Activated naive CD8-positive, alpha-beta T cell (primary cell): ENCODE data around the gene ETS2.
"Not testable (repeated sequence)": the region's sequence is repeated elsewhere in the genome, so short reads cannot be mapped to it uniquely, and the experiment has no call there.

Experiments
- H3K27ac Mint-ChIP-seq: one replicate; pipeline ENCODE4 v1.8.0; 2021; ENCODE audit warnings: mixed read lengths
- H3K27me3 Mint-ChIP-seq: one replicate; pipeline ENCODE4 v1.8.0; 2021; ENCODE audit warnings: mixed read lengths
- H3K36me3 Mint-ChIP-seq: one replicate; pipeline ENCODE4 v1.8.0; 2021; ENCODE audit warnings: mixed read lengths
- H3K4me1 Mint-ChIP-seq: one replicate; pipeline ENCODE4 v1.8.0; 2021; ENCODE audit warnings: low read depth, mixed read lengths
- H3K4me3 Mint-ChIP-seq: one replicate; pipeline ENCODE4 v1.8.0; 2021; ENCODE audit warnings: mild to moderate bottlenecking, mixed read lengths
- H3K9me3 Mint-ChIP-seq: one replicate; pipeline ENCODE4 v1.8.0; 2021; ENCODE audit warnings: low read depth, mixed read lengths

ETS2 gene

GRCh38 chr21:38843806-38844503, 38.2 kb downstream of the ETS2 start:
- Mint-ChIP-seq H3K4me1 (no peaks in the 10 kb centered on the region), H3K36me3 (no peaks in the 10 kb centered on the region), H3K4me3 (no peak overlapping the region), H3K27ac (no peak overlapping the region), H3K27me3 (no peaks in the 10 kb centered on the region), H3K9me3 (no peaks in the 10 kb centered on the region)

DNA sequence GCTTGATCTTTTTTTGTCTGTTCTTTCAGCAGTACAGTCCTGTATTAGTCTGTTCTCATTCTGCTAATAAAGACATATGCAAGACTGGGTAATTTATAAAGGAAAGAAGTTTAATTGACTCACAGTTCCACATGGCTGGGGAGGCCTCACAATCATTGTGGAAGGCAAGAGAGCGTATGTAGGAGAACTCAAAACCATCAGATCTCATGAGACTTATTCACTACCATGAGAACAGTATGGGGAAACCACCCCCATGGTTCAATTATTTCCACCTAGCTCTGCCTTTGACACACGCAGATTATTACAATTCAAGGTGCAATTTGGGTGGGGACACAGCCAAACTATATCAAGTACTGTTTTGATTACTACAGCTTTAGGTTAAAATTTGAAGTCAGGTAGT, 39.6 kb downstream of the ETS2 start:
- H3K4me3 Mint-ChIP-seq, H3K4me1 Mint-ChIP-seq, H3K9me3 Mint-ChIP-seq, H3K27ac Mint-ChIP-seq, H3K27me3 Mint-ChIP-seq, H3K36me3 Mint-ChIP-seq: not testable (repeated sequence)

GRCh38 chr21:38847556-38847955, 41.8 kb downstream of the ETS2 start:
- Mint-ChIP-seq H3K9me3 (no peaks in the 10 kb centered on the region), H3K4me3 (no peak overlapping the region), H3K27me3 (no peaks in the 10 kb centered on the region), H3K4me1 (no peaks in the 10 kb centered on the region), H3K36me3 (no peaks in the 10 kb centered on the region), H3K27ac (no peak overlapping the region)

DNA sequence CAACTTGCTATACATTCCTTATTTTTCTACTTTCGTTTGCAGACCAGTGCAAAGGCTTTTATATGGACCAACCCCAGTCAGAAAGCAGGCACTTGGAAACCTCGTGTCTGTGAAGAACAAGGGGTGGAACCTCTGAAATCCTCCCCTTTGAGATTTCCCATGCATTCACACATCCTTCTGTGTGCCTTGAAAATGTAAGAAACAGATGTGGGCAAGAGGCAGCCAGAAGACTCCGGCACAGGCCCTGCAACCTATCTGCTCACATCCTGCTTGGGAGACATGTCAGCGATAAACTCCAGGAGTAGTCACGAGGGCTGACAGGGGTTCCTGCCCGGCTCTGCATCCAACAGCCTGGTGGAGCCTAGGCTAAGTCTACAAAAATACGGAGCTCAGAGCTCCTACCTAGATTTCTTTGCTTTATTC, 42.5 kb downstream of the ETS2 start:
- Mint-ChIP-seq H3K9me3 (no peaks in the 10 kb centered on the region), H3K4me3 (no peak overlapping the region), H3K4me1 (no peaks in the 10 kb centered on the region), H3K27me3 (no peaks in the 10 kb centered on the region), H3K36me3 (no peaks in the 10 kb centered on the region), H3K27ac (no peak overlapping the region)

DNA sequence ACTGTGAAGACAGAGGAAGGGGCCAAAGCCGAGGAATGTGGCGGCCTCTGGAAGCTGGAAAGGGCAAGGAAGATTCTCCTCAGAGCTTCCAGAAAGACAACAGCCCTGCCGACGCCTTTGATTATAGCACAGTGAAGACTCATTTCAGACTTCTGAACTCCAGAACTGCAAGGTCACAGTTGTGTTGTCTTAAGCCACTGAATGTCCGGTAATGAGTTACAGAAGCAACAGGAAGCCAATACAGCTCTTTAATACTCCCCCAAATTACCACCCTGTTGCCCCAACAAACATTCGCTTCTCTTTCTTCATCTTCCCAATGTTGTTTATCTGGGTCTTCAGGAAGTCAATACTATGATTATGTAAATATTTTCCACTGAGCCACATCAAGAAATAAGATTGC, 44.0 kb downstream of the ETS2 start:
- no peaks in the 10 kb centered on the region for H3K9me3 Mint-ChIP-seq
- no peaks in the 10 kb centered on the region for H3K36me3 Mint-ChIP-seq
- H3K27ac Mint-ChIP-seq: no peak overlapping the region
- H3K4me1 Mint-ChIP-seq: no peaks in the 10 kb centered on the region
- H3K4me3 Mint-ChIP-seq: no peak overlapping the region
- H3K27me3 Mint-ChIP-seq: no peaks in the 10 kb centered on the region

DNA sequence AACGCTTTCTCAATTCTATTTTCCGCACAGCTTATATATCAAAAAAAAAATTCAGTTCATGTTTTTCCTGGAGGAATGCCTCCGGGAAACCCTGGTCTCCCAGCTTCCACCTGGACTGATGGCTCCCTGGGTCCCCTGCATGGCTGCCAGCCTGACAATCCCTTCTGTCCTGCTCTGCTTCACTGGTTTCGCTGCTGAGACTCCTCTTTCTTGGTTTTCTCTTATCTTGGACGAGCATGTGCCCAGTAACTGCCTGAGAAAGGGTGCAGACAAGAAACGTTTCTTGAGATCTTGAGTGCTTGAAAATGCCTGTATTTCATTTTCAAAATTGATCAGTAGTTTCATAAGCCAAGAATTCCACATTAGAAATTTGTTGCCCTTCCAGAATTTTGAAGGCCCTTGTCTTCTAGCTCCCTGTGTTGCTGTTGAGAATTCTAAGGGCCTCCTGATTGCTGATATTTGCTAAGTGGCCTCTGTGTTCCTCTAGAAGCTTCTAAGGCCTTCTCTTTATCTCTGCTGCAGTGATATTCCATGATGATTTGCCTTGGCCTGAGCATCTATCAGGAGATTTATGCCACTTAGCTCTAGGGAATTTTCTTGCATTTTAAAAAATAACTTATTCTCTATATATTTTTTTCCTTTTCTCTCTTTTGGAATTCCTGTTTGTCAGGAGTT, 44.7 kb downstream of the ETS2 start:
- Mint-ChIP-seq H3K36me3 (no peaks in the 10 kb centered on the region), H3K9me3 (no peaks in the 10 kb centered on the region), H3K4me3 (no peak overlapping the region), H3K27me3 (no peaks in the 10 kb centered on the region), H3K27ac (no peak overlapping the region), H3K4me1 (no peaks in the 10 kb centered on the region)

DNA sequence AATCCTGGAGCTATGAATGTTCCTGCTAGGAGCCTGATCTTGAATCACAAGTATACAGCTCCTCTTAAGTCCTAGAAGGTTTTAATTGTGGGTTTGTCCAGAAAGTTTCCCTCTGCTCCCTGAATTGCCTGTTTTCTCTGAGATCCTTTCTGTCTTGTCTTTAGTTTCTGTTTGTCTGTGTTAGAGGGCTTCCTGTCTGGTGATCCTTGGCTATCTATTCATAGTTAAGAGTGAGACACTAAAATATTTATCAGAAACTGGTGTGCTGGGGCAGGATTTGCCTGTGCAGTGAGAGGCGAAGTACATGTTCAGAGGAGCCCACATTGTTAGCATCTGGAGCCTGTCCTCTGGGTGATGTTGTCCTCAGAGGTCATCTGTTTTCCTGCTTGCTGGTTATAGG, 45.4 kb downstream of the ETS2 start:
- no peak overlapping the region for H3K4me3 Mint-ChIP-seq
- H3K36me3 Mint-ChIP-seq: no peaks in the 10 kb centered on the region
- H3K27ac Mint-ChIP-seq: no peak overlapping the region
- no peaks in the 10 kb centered on the region for H3K9me3 Mint-ChIP-seq
- no peaks in the 10 kb centered on the region for H3K4me1 Mint-ChIP-seq
- no peaks in the 10 kb centered on the region for H3K27me3 Mint-ChIP-seq

DNA sequence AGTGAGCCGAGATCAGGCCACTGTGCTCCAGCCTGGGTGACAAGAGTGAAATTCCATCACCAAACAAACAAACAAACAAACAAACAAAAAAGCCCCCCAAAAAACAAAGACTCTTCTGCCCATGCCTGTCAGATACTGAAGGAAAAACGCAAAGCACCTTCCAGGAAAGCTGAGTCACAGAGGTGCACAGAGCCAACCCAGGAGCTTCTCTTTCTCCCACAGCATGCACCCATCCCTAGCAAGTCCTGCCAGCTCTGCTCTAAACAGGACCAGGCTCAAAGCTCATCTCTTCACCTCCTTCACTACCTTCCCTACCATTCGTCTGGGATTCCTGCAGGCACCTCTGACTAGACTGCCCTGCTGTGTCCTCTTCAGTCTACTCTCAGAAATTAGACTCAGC, 46.5 kb downstream of the ETS2 start:
- Mint-ChIP-seq H3K4me3 (no peak overlapping the region), H3K27me3 (no peaks in the 10 kb centered on the region)

DNA sequence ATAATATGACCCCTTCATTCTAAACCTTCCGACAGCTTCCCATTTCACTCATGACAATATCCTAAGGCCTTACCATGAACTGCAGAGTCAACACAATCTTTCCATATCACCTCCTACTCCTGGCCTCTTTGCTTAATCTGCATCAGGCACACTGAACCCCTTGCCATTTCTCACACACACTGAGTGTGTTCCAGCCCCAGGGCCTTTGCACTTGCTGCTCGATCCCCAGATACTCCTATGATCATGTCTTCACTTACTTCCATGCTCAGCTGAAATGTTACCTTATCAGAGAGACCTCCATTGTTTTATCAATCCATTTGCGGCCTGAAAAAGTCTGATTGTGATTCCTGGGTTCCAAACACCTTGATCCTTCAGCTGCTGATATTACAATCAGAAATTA, 47.0 kb downstream of the ETS2 start:
- Mint-ChIP-seq H3K27me3 (no peaks in the 10 kb centered on the region), H3K9me3 (no peaks in the 10 kb centered on the region), H3K4me1 (no peaks in the 10 kb centered on the region), H3K36me3 (no peaks in the 10 kb centered on the region), H3K4me3 (no peak overlapping the region), H3K27ac (no peak overlapping the region)

More for the DNA sequence above, 46.5 kb downstream of the ETS2 start:
- Mint-ChIP-seq H3K27ac (no peak overlapping the region), H3K36me3 (no peaks in the 10 kb centered on the region), H3K9me3 (no peaks in the 10 kb centered on the region), H3K4me1 (no peaks in the 10 kb centered on the region)

DNA sequence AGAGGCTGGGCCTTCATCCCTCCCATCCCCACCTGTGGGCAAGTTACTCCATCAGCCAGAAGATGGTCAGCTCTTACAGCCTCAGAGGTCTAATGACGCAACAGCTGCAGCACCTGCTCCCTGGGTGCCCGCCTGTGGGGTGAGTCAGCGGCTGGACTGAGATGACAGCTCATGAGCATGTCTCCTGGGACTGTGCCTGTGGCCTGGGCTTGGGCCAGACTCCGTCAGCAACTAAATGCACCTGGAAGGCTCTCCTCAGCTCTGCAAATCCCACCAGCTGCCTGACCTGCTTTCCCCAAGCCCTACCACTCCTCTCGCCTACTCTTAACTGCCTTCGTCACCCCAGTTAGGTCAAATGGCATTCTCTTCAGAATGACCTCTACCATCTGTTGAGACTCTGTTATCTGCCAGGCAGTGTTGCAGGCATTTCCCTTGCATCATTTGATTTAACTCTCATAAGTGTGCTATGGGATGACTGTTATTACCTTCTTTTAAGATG, 47.7 kb downstream of the ETS2 start:
- Mint-ChIP-seq H3K4me3 (no peak overlapping the region), H3K27ac (no peak overlapping the region), H3K36me3 (no peaks in the 10 kb centered on the region), H3K4me1 (no peaks in the 10 kb centered on the region), H3K27me3 (no peaks in the 10 kb centered on the region), H3K9me3 (no peaks in the 10 kb centered on the region)

GRCh38 chr21:38857152-38857825, 51.6 kb downstream of the ETS2 start:
- Mint-ChIP-seq H3K27me3 (no peaks in the 10 kb centered on the region), H3K4me3 (no peak overlapping the region), H3K36me3 (no peaks in the 10 kb centered on the region), H3K27ac (no peak overlapping the region), H3K4me1 (peaks cover 4% of the 10 kb centered on the region), H3K9me3 (no peaks in the 10 kb centered on the region)

DNA sequence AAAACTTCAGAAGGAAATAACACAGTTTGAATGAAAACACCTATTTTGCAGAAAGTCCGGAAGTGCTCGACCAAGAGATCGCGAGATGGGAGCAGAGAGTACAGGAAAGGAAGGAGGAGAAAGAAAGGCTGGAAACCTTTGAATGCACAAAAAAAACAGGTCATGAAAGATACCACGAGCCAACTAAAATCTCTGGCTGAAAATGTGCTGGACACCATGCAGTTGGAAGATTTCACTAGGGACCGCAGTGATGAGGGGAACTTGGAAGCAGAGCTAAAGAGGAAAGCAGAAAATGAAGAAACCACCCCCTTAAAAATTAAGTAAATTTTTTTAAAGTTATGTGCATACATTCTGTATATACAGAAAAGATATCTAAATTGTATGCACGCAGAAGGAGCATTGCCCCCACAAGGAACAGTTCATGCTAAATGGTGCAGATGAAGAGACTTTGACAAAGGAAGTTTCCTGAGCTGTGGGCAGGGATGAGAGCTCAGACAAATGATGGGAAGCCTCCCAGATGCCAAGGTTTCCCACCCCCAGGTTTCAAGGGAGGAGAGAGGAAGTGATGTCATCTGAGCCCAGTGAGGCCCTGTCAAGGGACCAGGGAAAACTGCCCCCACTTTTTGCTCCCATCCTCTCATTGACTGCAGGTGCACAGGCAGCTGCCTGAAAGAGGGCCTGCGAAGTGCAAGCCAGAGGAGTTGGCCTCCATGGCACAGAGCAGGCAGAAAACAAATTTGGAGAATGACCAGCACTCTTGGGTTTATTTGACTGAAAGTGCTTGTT, 52.5 kb downstream of the ETS2 start:
- H3K4me3 Mint-ChIP-seq: no peak overlapping the region
- peaks cover 4% of the 10 kb centered on the region for H3K4me1 Mint-ChIP-seq
- H3K36me3 Mint-ChIP-seq: no peaks in the 10 kb centered on the region
- H3K9me3 Mint-ChIP-seq: no peaks in the 10 kb centered on the region
- no peak overlapping the region for H3K27ac Mint-ChIP-seq
- H3K27me3 Mint-ChIP-seq: no peaks in the 10 kb centered on the region

GRCh38 chr21:38858812-38859205, 53.1 kb downstream of the ETS2 start:
- H3K4me1 Mint-ChIP-seq: peaks cover 4% of the 10 kb centered on the region
- no peak overlapping the region for H3K27ac Mint-ChIP-seq
- no peaks in the 10 kb centered on the region for H3K36me3 Mint-ChIP-seq
- H3K27me3 Mint-ChIP-seq: no peaks in the 10 kb centered on the region
- H3K4me3 Mint-ChIP-seq: no peak overlapping the region
- no peaks in the 10 kb centered on the region for H3K9me3 Mint-ChIP-seq

- H3K4me1 Mint-ChIP-seq: peaks cover 4% of the 10 kb centered on the region
- no peaks in the 10 kb centered on the region for H3K27me3 Mint-ChIP-seq
- H3K4me3 Mint-ChIP-seq: no peak overlapping the region
Observed at GRCh38 chr21:38859852-38860251, 54.1 kb downstream of the ETS2 start.

GRCh38 chr21:38861056-38861455, 55.3 kb downstream of the ETS2 start:
- H3K36me3 Mint-ChIP-seq: no peaks in the 10 kb centered on the region
- H3K9me3 Mint-ChIP-seq: no peaks in the 10 kb centered on the region

More at GRCh38 chr21:38859852-38860251, 54.1 kb downstream of the ETS2 start:
- H3K36me3 Mint-ChIP-seq: no peaks in the 10 kb centered on the region
- H3K9me3 Mint-ChIP-seq: no peaks in the 10 kb centered on the region
- no peak overlapping the region for H3K27ac Mint-ChIP-seq

More at GRCh38 chr21:38861056-38861455, 55.3 kb downstream of the ETS2 start:
- Mint-ChIP-seq H3K4me1 (peaks cover 4% of the 10 kb centered on the region), H3K27ac (no peak overlapping the region), H3K27me3 (peaks cover 2% of the 10 kb centered on the region), H3K4me3 (no peak overlapping the region)
